NT2/D1 (cell line): ENCODE results near the gene SLC28A1.
"Not testable (repeated sequence)": the region's sequence is repeated elsewhere in the genome, so short reads cannot be mapped to it uniquely, and the experiment has no call there.

Experiments used
- DNase-seq: peaks from one replicate; pipeline ENCODE4 v3.0.0-alpha.2; 2011; ENCODE audit warnings: low read depth, low spot score
- H3K27me3 ChIP-seq: 2 replicates; pipeline ENCODE4 v1.6.0; 2011; ENCODE audit warnings: mild to moderate bottlenecking; ENCODE audit not compliant: insufficient read length, insufficient read depth
- H3K36me3 ChIP-seq: 2 replicates; pipeline ENCODE4 v1.6.1; 2011; ENCODE audit warnings: mild to moderate bottlenecking, low read length, mixed read lengths; ENCODE audit not compliant: insufficient read depth, insufficient read length
- H3K4me1 ChIP-seq: 2 replicates; pipeline ENCODE4 v1.5.1; 2011; ENCODE audit not compliant: insufficient read depth, insufficient read length
- H3K4me3 ChIP-seq: 2 replicates; pipeline ENCODE4 v1.5.1; 2011; ENCODE audit warnings: low read depth; ENCODE audit not compliant: insufficient read length
- H3K9ac ChIP-seq: 2 replicates; pipeline ENCODE4 v1.6.0; 2011; ENCODE audit warnings: low read depth; ENCODE audit not compliant: insufficient read length
- H3K9me3 ChIP-seq: 2 replicates; pipeline ENCODE4 v1.5.1; 2011; ENCODE audit warnings: mild to moderate bottlenecking, low read length; ENCODE audit not compliant: insufficient read depth
- SUZ12 ChIP-seq: IDR thresholded peaks from 2 replicates; pipeline ENCODE4 v1.6.1; 2011; ENCODE audit not compliant: insufficient read length, insufficient read depth; ENCODE audit errors: extremely low read depth
- YY1 ChIP-seq: IDR thresholded peaks from 2 replicates; pipeline ENCODE4 v1.6.1; 2011; ENCODE audit not compliant: insufficient read length, insufficient read depth
- ZNF274 ChIP-seq: IDR thresholded peaks from 2 replicates; pipeline ENCODE4 v1.6.1; 2011; ENCODE audit warnings: mild to moderate bottlenecking, low read depth, low read length

The SLC28A1 gene

GRCh38 chr15:84924077-84924731 is 39.7 kb downstream of the SLC28A1 start:
- no peaks in the 10 kb centered on the region for H3K36me3 ChIP-seq
- no peaks in the 10 kb centered on the region for H3K27me3 ChIP-seq
- no peaks in the 10 kb centered on the region for H3K9me3 ChIP-seq
- H3K9ac ChIP-seq, result no peak overlapping the region
- DNase-seq, result no peak
- peaks cover 8% of the 10 kb centered on the region for H3K4me1 ChIP-seq
- no peak overlapping the region for H3K4me3 ChIP-seq
- no peak for TF ChIP-seq SUZ12
- no peak for TF ChIP-seq YY1
- no peak for TF ChIP-seq ZNF274

GRCh38 chr15:84924821-84925569 is 40.5 kb downstream of the SLC28A1 start:
- H3K27me3 ChIP-seq, DNase-seq, H3K9me3 ChIP-seq, H3K4me3 ChIP-seq, H3K9ac ChIP-seq, H3K4me1 ChIP-seq, H3K36me3 ChIP-seq: not testable (repeated sequence)

GRCh38 chr15:84925906-84926305 is 41.4 kb downstream of the SLC28A1 start:
- no peaks in the 10 kb centered on the region for H3K27me3 ChIP-seq
- TF ChIP-seq SUZ12, result no peak
- TF ChIP-seq ZNF274, result no peak
- TF ChIP-seq YY1, result no peak
- no peaks in the 10 kb centered on the region for H3K9me3 ChIP-seq
- H3K4me3 ChIP-seq, result no peak overlapping the region
- H3K9ac ChIP-seq, result no peak overlapping the region
- H3K36me3 ChIP-seq, result no peaks in the 10 kb centered on the region
- H3K4me1 ChIP-seq, result peaks cover 9% of the 10 kb centered on the region
- DNase-seq, result no peak

GRCh38 chr15:84926491-84927230 is 42.2 kb downstream of the SLC28A1 start:
- Histone ChIP-seq H3K9me3 (no peaks in the 10 kb centered on the region), H3K9ac (no peak overlapping the region), H3K27me3 (no peaks in the 10 kb centered on the region), H3K4me3 (no peak overlapping the region), H3K4me1 (peaks cover 9% of the 10 kb centered on the region), H3K36me3 (no peaks in the 10 kb centered on the region)
- DNase-seq, result no peak
- TF ChIP-seq SUZ12 (no peak), YY1 (no peak), ZNF274 (no peak)

- Histone ChIP-seq H3K27me3 (no peaks in the 10 kb centered on the region), H3K4me3 (no peak overlapping the region), H3K9me3 (no peaks in the 10 kb centered on the region), H3K36me3 (no peaks in the 10 kb centered on the region), H3K4me1 (peaks cover 8% of the 10 kb centered on the region), H3K9ac (no peak overlapping the region)
- no peak for DNase-seq
- TF ChIP-seq ZNF274 (no peak), YY1 (no peak), SUZ12 (no peak)
These were observed 44.3 kb downstream of the SLC28A1 start for GRCh38 chr15:84928843-84929168.

- Histone ChIP-seq H3K4me3 (no peak overlapping the region), H3K9ac (no peak overlapping the region)
- no peak for DNase-seq
These were observed 45.5 kb downstream of the SLC28A1 start for GRCh38 chr15:84929795-84930603.

More at GRCh38 chr15:84929795-84930603, 45.5 kb downstream of the SLC28A1 start:
- peaks cover 3% of the 10 kb centered on the region for H3K4me1 ChIP-seq
- no peaks in the 10 kb centered on the region for H3K9me3 ChIP-seq
- H3K27me3 ChIP-seq, result no peaks in the 10 kb centered on the region
- TF ChIP-seq YY1 (no peak), SUZ12 (no peak), ZNF274 (no peak)
- H3K36me3 ChIP-seq, result no peaks in the 10 kb centered on the region
